22Rv1 (cell line): ENCODE measurements around the gene DYRK2.

Source experiments
- H3K27ac ChIP-seq: fragments of 450-650 bp; 2 replicates; pipeline ENCODE4 v1.5.1; 2017
- CTCF ChIP-seq: fragments of 450-650 bp; IDR thresholded peaks from 2 replicates; pipeline ENCODE4 v1.5.1; 2017; ENCODE audit warnings: mild to moderate bottlenecking
- ZFX ChIP-seq: fragments of 450-650 bp; IDR thresholded peaks from 2 replicates; pipeline ENCODE4 v1.6.1; 2017; ENCODE audit warnings: antibody characterized with exemption, borderline replicate concordance

DYRK2 gene

GRCh38 chr12:67649570-67650387 lies 1.2 kb downstream of the DYRK2 start:
- no peak for TF ChIP-seq ZFX
- TF ChIP-seq CTCF = no peak
- peak overlapping the region; percentile 64; the same call in 1 of the 2 replicates for H3K27ac ChIP-seq

GRCh38 chr12:67650388-67651131 lies 2.0 kb downstream of the DYRK2 start:
- no peak for TF ChIP-seq CTCF
- no peak for TF ChIP-seq ZFX
- H3K27ac ChIP-seq = no peak overlapping the region

GRCh38 chr12:67651132-67651695 lies 2.7 kb downstream of the DYRK2 start:
- no peak for TF ChIP-seq ZFX
- TF ChIP-seq CTCF = no peak
- no peak overlapping the region for H3K27ac ChIP-seq

- TF ChIP-seq ZFX (no peak), CTCF (no peak)
- no peak overlapping the region for H3K27ac ChIP-seq
Measured at GRCh38 chr12:67655829-67656228, 7.3 kb downstream of the DYRK2 start.

GRCh38 chr12:67656251-67656650 lies 7.7 kb downstream of the DYRK2 start:
- TF ChIP-seq ZFX (no peak), CTCF (no peak)
- H3K27ac ChIP-seq = no peak overlapping the region

- no peak overlapping the region for H3K27ac ChIP-seq
- TF ChIP-seq ZFX = no peak
- TF ChIP-seq CTCF = no peak
Measured at GRCh38 chr12:67658486-67658885, 9.9 kb downstream of the DYRK2 start.
